ENCODE measurements around the gene EEA1.

The EEA1 gene

GRCh38 chr12:92877904-92878303, 51.2 kb downstream of the EEA1 start:
- no peak for DNase-seq

- DNase-seq: no peak
Observed at GRCh38 chr12:92876496-92876895, 52.6 kb downstream of the EEA1 start.

DNA sequence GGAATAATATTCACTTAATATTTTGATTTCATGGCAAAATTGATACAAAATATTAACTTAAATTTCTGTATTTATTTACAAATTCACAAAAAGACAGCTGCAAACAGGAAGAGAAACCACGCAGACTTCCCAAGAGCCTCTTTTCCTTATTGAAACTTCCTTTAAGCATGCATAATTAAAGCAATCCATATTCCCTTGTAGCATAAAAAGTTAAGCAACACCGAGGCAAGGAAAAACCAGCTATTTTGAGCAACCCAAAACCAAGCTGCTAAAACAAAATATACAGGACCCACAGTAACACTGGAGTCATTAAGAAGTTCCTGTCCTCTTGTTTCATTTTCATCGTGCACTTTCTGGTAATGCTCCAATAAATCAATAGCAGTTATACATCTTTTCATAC, 58.0 kb downstream of the EEA1 start:
- no peak for DNase-seq

GRCh38 chr12:92866418-92866817, 62.7 kb downstream of the EEA1 start:
- no peak for DNase-seq

- no peak for DNase-seq
Observed at GRCh38 chr12:92863251-92863650, 65.8 kb downstream of the EEA1 start.

DNA sequence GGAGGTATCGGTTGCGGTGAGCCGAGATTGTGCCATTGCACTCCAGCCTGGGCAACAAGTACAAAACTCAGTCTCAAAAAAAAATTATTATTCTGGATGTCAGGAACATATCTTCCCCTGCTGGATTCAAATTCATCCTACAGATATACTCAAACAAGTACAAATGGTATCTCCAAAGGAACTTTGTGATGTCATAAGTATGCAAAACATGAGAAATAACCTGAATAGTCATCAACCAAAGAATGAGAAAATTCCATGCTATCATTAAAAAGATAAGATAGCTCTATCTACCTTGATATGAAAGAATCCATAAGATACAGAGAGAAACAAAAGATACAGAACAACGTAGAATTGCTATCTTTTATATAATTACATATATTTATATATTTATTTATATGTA, 67.7 kb downstream of the EEA1 start:
- no peak for DNase-seq

- no peak for DNase-seq
Observed at GRCh38 chr12:92860521-92860920, 68.6 kb downstream of the EEA1 start.

- DNase-seq: no peak
Observed at GRCh38 chr12:92859650-92860386, 69.3 kb downstream of the EEA1 start.

- no peak for DNase-seq
Observed at GRCh38 chr12:92857818-92858217, 71.3 kb downstream of the EEA1 start.

- no peak for DNase-seq
Observed at GRCh38 chr12:92854344-92854743, 74.8 kb downstream of the EEA1 start.

- DNase-seq: no peak
Observed at GRCh38 chr12:92848740-92849139, 80.4 kb downstream of the EEA1 start.

DNA sequence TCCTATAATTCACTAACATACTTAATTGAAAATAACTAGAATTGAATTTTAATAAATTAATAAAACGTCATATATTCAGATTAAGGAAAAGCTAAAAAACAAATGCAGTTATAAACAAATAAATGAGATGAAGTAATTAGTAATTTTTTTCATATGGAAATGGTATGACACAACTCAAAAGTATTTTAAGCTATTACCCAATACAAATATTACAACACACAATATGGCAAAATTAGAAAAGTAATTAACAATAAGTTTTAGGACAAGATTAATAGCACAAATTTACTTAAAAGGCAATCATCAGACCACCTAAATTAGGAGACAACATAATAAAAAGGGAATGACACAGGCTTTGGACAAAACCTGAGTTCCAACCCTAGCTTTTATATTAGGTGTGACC, 81.7 kb downstream of the EEA1 start:
- DNase-seq: no peak

GRCh38 chr12:92845329-92845728, 83.8 kb downstream of the EEA1 start:
- no peak for DNase-seq

DNA sequence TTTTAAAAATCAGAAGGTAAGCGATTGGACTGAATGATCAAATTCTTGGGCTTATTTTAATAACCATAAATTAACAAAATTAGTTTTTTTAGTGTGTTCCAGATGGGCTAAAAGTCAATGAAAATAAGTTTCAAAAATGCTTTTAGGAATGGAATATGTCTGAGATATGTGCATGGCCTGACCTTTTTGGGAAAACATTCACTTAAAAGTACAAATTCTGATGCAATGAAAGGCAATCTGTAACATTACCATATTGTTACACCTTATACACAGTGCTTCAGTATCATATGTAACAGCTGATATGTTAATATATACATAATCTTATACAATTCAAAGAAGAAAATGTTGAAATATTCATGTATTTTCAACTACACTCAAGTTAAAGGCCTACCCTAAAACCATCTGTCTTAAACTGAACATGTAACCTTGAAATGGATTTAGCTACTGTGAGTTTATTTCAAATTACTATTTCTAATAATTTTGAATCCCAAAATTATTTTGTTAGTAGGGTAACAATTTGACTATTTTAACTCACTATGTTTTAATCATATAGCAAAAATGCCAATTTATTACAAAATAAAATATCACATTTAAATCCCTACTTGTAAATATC, 84.8 kb downstream of the EEA1 start:
- no peak for DNase-seq

DNA sequence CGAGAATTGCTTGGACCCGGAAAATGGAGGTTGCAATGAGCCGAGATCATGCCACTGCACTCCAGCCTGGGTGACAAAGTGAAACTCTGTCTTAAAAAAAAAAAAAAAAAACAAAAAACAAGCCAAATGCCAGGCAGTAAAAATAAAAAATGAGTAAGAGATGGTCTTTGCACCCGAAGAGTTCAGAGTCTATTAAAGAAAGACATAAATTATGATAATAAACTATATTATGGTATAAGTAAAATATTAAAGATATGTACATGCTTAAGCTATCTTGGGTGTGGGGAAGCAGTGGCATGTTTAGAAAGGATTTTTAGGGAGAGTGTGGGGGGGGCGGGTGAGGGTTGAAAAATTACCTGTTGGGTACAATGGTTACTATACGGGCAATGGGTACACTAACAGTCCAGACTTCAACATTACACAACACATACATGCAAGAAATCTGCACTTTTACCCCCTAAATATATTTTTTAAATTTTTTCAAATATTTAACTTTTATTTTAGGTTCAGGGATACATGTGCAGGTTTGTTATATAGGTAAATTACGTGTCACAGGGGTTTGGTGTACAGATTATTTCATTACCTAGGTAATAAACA, 99.3 kb downstream of the EEA1 start:
- DNase-seq: no peak

- no peak for DNase-seq
Observed at GRCh38 chr12:92828565-92828964, 100.5 kb downstream of the EEA1 start.

DNA sequence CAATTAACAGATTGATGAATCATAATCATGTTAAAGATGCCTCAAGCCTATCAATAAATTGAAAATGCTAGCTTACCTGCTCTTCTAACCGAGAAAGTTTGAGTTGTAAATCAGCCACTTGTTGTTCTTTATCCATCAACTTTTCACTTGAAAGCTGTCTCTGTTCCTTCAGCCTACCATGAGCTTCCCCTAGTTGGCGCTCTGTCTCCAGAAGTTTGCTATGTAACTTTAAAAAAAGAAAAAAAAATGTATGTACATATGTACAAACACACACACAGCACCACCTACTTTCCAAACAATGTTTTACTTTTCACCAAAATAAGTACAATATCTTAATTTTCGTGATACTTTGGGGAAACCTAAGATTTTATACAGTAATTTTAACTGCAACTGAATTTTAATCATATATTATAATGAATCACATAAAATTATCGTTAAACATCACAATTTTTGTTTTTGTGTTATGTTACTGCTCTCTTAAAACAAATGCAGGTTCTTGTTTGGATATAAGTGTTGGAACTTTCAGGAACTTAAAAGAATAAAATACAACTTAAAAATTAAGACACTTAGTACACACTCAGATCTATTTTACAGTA, 101.2 kb downstream of the EEA1 start:
- peak in 1 of 4 experiments; percentile 3 for DNase-seq

GRCh38 chr12:92821142-92821541, 108.0 kb downstream of the EEA1 start:
- no peak for DNase-seq

GRCh38 chr12:92814584-92814983, 114.5 kb downstream of the EEA1 start:
- DNase-seq: no peak

DNA sequence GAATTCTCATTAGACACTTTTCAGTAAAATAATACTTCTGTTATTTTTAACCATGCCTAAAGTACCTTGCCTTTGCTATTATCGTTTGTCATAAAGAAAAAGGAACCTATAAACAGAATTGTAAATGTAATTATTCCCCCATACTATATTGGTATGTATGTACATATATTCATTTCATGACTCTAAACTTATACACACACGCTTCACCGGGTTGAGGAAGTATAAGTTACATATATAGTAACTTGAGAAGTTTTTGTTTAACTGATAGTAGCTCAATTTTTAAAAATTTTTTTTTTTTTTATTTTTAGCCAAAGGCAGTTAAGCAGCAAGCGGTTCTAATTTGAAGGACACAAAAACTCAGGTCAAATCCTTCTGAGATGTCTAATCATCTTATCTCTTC, 118.7 kb downstream of the EEA1 start:
- DNase-seq: no peak

DNA sequence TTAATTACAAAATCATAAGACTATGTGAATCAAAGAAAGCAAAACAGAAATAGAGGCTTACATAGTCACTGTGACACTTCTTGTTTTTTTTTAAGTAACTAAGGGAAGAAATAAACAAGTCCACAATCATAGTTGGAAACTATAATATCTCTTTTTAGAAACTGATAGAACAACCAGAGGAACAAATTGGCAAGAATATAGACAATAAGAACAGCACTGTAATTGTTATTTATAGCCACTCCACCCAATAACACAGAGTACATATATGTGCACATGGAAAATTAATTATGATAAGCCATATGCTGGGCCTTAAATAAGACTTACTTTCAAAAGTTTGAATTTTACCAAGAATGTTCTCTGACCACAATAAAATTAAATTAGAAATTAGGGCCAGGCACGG, 125.2 kb downstream of the EEA1 start:
- DNase-seq: no peak

GRCh38 chr12:92802906-92803305, 126.2 kb downstream of the EEA1 start:
- DNase-seq: no peak

DNA sequence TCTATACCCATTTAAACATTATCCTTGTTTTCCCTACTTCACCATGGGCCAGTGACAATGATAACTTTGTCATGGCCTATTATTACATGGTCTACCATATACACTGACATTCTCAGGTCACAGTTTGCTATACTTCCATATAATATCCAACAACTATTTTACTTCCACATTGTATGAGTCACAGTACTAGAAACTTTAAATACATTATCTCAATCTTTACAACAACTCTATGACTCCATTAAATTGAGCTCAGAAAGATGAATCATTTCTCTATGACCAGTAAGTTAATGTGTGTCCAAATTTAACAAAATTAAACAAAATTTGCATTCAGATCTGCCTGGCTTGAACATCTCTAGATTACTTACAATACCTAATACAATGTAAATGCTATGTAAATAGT, 132.4 kb downstream of the EEA1 start:
- no peak for DNase-seq

GRCh38 chr12:92794814-92795213, 134.3 kb downstream of the EEA1 start:
- DNase-seq: no peak
